DMS79 treated with DMSO at 0.1 percent for 48 hours (cell line): ENCODE data around the gene HCRT.
"Not testable (repeated sequence)": the region's sequence is repeated elsewhere in the genome, so short reads cannot be mapped to it uniquely, and the experiment has no call there.

ENCODE experiments used
- DNase-seq: peaks from one replicate; lab custom pipeline; 2025; lab: John Stamatoyannopoulos, UW

HCRT gene

GRCh38 chr17:42179335-42179734, 5.9 kb downstream of the HCRT start:
- DNase-seq: no peak

- no peak for DNase-seq
Measured at GRCh38 chr17:42178817-42179216, 6.4 kb downstream of the HCRT start.

GRCh38 chr17:42177684-42178083, 7.6 kb downstream of the HCRT start:
- DNase-seq: no peak

DNA sequence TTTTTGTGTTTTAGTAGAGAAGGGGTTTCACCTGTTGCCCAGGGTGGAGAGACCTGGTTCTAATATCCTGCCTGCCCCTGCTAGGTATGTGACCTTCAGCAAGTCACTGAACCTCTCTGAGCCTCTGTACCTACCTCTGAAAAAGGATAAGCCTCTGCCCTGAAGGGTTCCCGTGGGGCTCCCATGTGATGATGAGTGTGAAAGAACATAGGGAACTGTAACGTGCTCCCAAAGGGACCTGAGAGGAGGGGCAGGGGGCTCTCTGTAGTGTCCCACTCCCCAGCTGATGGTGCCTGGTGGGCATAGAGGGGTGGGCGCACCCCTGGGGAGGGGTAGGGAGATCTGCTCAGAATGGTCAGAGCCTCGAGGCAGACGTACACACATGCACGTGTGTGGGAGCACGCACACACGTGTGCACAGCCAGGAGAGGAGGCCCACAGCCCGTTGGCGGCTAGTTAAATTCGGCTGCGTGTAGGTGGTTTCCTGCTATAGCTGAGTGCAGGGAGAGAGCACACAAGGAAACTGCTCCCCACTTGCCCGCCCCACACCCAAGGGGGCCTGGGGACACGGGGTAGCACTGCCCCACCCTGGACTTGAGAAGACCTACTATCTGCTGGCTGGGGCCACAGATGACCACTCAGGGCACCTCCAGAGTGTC, 11.0 kb downstream of the HCRT start:
- no peak for DNase-seq

GRCh38 chr17:42171831-42172230, 13.4 kb downstream of the HCRT start:
- no peak for DNase-seq

DNA sequence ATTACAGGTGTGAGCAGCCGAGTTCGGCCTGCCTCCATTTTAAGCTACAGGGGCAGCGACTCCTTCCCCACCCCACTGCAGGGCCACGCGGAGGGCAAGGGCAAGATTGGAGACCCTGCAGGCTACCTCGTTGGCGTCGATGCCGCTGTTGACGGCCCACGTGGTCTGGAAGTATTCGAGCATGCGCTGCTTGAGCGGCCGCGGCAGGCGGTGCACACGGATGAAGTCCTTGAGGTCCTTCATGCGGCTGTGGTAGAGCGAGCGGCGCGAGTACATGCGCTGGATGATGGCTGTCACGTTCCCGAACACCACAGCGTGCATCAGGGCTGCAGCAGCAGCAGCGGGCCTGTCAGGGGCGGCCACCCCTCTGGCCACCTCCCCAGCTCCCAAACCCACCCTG, 15.9 kb downstream of the HCRT start:
- no peak for DNase-seq

GRCh38 chr17:42167807-42168206, 17.4 kb downstream of the HCRT start:
- DNase-seq: no peak

GRCh38 chr17:42166196-42166763, 19.0 kb downstream of the HCRT start:
- DNase-seq: no peak

- DNase-seq: no peak
Measured at GRCh38 chr17:42165751-42166150, 19.5 kb downstream of the HCRT start.

DNA sequence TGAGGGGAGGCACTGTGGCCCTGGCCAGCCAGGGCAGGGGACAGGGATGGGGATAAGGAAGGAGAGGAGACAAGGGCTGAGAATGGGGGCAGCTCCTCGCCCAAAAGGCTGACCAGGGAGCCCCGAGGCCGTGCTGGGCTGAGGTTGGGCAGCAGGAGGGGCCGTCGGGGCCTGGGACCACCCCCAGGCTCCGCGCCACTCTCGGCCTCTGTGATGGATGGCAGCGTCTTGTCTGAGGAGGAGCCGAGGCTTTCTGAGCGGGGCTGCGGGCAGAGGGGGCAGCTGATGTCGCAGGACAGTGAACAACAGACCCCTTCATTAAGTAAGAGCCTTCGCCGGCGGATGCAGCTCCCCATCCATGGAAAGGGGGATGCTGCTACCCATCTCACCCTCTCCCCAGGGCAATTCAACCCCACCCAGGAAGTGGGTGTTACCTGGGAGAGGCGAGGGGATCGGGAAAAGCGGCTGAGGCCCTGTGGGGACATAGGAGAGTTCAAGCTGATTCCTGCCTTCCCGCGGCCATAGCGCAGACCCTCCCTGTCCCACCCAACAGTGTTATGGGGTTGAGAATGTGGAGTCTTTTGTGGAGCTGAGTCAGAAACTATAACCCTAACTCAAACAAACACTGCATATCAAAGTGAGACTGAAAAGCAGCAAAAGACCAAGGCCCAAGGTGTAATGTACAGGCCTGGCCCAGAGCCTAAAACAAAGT, 21.4 kb downstream of the HCRT start:
- DNase-seq: no peak

DNA sequence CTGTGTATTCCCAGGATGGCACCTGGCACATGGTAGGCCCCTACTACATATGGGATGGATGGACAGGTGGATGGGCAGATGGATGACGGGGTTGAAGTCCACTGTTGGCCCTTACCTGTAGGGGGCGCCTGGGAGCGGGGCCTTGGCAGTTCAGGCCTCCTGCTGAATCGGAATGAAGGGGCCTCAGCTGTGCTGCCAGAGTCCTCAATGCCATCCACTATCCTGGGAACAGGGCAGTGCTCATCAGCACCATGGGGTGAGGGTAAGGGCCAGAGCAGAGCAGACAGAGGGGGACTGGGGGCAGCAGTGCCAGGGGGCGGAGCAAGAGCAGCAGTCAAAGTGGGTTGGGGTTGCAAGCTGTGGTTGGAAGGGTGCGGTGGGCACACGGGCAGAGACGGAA, 22.1 kb downstream of the HCRT start:
- no peak for DNase-seq

GRCh38 chr17:42160531-42160910, 24.7 kb downstream of the HCRT start:
- no peak for DNase-seq

DNA sequence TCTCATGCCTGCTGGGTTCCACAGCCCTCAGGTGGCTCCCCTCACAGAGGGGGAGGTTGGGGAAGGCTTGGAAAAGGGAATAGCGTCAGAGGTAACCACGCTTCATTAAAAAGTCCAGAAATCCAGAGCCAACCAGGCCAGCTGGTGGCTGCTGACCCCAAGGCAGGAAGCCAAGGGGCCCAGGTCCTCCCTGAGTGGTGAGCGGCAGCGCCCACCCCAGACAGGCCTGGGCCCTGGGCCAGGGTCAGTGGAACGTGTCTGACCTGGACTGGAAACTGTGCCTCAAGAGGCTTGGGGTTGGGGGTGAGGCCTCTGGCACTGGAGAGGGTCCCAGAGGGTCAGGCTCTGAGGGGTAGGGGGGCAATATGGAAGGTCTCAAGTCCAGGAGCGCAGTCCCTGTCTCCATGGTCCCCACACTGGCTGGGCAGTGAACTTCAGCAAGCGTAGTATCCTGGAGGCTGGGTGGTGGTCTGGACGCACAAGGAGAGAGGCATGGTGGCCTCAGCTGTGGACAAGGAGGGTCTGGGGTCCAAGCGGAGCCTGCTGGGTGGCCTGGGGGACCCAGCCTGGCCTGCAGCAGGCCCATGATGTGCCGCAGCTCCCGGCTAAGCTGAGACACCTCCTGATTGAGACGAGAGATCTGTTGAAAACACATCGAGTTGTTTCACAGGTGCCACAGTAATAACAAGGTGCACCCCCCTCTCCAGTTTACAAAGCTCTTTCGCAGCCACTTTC, 25.3 kb downstream of the HCRT start:
- no peak for DNase-seq

- DNase-seq: no peak
Measured at GRCh38 chr17:42155614-42156045, 29.6 kb downstream of the HCRT start.

GRCh38 chr17:42153919-42154742, 31.1 kb downstream of the HCRT start:
- no peak for DNase-seq

DNA sequence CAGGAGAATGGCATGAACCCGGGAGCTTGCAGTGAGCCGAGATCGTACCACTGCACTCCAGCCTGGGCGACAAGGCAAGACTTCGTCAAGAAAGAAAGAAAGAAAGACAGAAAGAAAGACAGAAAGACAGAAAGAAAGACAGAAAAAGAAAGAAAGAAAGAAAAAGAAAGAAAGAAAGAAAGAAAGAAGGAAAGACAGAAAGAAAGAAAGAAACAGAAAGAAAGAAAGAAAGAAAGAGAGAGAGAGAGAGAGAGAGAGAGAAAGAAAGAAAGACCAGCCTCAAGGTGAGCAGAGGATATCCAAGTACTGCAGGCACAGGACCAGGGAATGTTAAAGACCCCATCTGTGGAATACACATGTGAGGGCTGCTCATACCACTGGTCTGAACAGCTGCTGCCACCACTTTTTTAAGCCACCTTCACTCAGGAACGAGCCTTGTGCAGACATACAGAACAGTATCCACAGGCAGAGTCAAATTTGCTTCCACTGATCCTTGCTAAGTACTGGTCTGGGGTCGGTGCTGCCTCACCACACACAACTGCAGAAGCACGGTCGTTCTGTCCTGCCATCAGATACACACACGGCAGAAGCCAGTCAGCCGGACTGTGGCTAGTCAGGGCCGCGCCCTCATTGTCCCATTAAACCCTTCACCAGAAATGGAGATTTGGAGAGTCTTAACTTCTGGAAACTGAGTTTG, 38.2 kb downstream of the HCRT start:
- DNase-seq: no peak

DNA sequence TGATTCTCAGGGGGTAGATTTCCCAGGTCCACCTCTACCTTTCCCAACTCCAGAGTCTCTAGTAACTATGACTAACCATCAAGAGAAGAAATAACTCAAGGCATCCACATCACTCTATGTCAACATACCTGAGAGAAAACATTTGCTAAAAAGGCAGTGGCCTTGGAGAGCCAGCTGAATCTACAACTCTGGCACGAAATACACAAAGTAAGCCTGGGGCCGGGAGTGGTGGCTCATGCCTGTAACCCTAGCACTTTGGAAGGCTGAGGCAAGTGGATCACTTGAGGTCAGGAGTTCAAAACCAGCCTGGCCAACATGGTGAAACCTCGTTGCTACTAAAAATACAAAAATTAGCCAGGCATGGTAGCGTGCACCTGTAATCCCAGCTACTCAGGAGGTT, 42.1 kb downstream of the HCRT start:
- DNase-seq: not testable (repeated sequence)

GRCh38 chr17:42142371-42142896, 42.8 kb downstream of the HCRT start:
- DNase-seq: no peak

DNA sequence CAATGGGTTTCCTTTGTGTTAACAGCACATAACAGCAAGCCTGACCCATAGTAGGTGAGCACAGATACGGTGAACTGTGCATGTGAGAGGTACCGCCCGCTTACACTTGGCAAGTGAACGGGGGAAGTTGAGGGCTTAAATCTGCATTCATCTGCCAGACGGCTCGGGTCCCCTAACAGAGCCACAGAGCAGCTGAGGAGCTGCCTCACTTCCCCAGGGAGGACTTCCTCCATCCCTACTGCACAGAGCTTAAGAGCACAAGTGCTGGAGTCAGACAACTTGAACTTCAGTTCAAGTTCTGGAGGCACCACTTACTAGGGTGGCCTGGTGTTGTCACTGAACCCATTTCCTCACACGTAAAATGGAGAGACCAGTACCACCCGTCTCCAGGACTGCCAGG, 43.9 kb downstream of the HCRT start:
- DNase-seq: no peak

GRCh38 chr17:42140690-42141089, 44.6 kb downstream of the HCRT start:
- not testable (repeated sequence) for DNase-seq
